Suppressor macrophage treated with lipopolysaccharide for 4 hours (primary cell): Measurements from ENCODE around the gene CCR6.
"Not testable (repeated sequence)": the region's sequence is repeated elsewhere in the genome, so short reads cannot be mapped to it uniquely, and the experiment has no call there.

Experiments used
- DNase-seq: peaks from one replicate; pipeline ENCODE4 v3.0.0-alpha.2; 2020

The CCR6 gene

GRCh38 chr6:167180086-167180485 lies 57.2 kb downstream of the CCR6 start:
- DNase-seq, result not testable (repeated sequence)

GRCh38 chr6:167181351-167181750 lies 58.5 kb downstream of the CCR6 start:
- DNase-seq, result not testable (repeated sequence)

- DNase-seq, result not testable (repeated sequence)
Measured at GRCh38 chr6:167182913-167183314, 60.0 kb downstream of the CCR6 start.

GRCh38 chr6:167185101-167185500 lies 62.2 kb downstream of the CCR6 start:
- not testable (repeated sequence) for DNase-seq

- DNase-seq, result not testable (repeated sequence)
Measured at GRCh38 chr6:167187275-167187674, 64.4 kb downstream of the CCR6 start.
